WTC11 (cell line): ENCODE measurements around the gene C5AR1.

Source experiments
- CTCF ChIP-seq: fragments of 200-600 bp; IDR thresholded peaks from 2 replicates; pipeline ENCODE4 v1.8.0; 2022; ENCODE audit warnings: antibody characterized with exemption
- ELF4 ChIP-seq: sonication (generic); formaldehyde crosslinking; IDR thresholded peaks from 2 replicates; pipeline ENCODE4 v1.8.1; 2022; ENCODE audit warnings: low read depth, mild to moderate bottlenecking, moderate library complexity, missing genetic modification reagents
- FOXK1 ChIP-seq: sonication (generic); formaldehyde crosslinking; IDR thresholded peaks from 2 replicates; pipeline ENCODE4 v1.8.0; 2022; ENCODE audit warnings: mild to moderate bottlenecking, moderate library complexity, missing genetic modification reagents
- GABPB1 ChIP-seq: sonication (generic); formaldehyde crosslinking; IDR thresholded peaks from 2 replicates; pipeline ENCODE4 v1.8.1; 2023; ENCODE audit warnings: mild to moderate bottlenecking, missing genetic modification reagents
- MAX ChIP-seq: sonication (generic); formaldehyde crosslinking; IDR thresholded peaks from 2 replicates; pipeline ENCODE4 v1.8.0; 2022; ENCODE audit warnings: mild to moderate bottlenecking, missing genetic modification reagents
- NR1H2 ChIP-seq: sonication (generic); formaldehyde crosslinking; IDR thresholded peaks from 2 replicates; pipeline ENCODE4 v1.9.0; 2021; ENCODE audit warnings: mild to moderate bottlenecking, moderate library complexity, missing genetic modification reagents
- SP1 ChIP-seq: sonication (generic); formaldehyde crosslinking; conservative IDR thresholded peaks from 2 replicates; pipeline ENCODE4 v1.8.1; 2022; ENCODE audit warnings: missing genetic modification reagents
- STAT6 ChIP-seq: sonication (generic); formaldehyde crosslinking; conservative IDR thresholded peaks from 2 replicates; pipeline ENCODE4 v1.8.1; 2023; ENCODE audit warnings: mild to moderate bottlenecking, low read depth, missing genetic modification reagents, moderate library complexity
- TEAD1 ChIP-seq: sonication (generic); formaldehyde crosslinking; IDR thresholded peaks from 2 replicates; pipeline ENCODE4 v1.8.0; 2022; ENCODE audit warnings: mild to moderate bottlenecking, missing genetic modification reagents
- TEAD4 ChIP-seq: sonication (generic); formaldehyde crosslinking; IDR thresholded peaks from 2 replicates; pipeline ENCODE4 v1.8.0; 2022; ENCODE audit warnings: mild to moderate bottlenecking, missing genetic modification reagents
- USF2 ChIP-seq: sonication (generic); formaldehyde crosslinking; IDR thresholded peaks from 2 replicates; pipeline ENCODE4 v1.8.1; 2023; ENCODE audit warnings: mild to moderate bottlenecking, missing genetic modification reagents, moderate library complexity

GRCh38 chr19:47267350-47267759 is 42.3 kb upstream of the C5AR1 start:
- TF ChIP-seq TEAD4: no peak
- no peak for TF ChIP-seq CTCF
- no peak for TF ChIP-seq FOXK1
- TF ChIP-seq USF2: no peak
- no peak for TF ChIP-seq GABPB1 (CRISPR knock-in tag)
- TF ChIP-seq SP1: no peak
- TF ChIP-seq ELF4 (CRISPR knock-in tag): no peak
- no peak for TF ChIP-seq MAX (CRISPR knock-in tag)
- TF ChIP-seq NR1H2 (CRISPR knock-in tag): no peak
- TF ChIP-seq STAT6 (CRISPR knock-in tag): no peak
- TF ChIP-seq TEAD1 (CRISPR knock-in tag): no peak
